GM19452 (cell line): Measurements from ENCODE around the gene CAPN7.

Experiments
- ATAC-seq: cut with Tn5 transposase; IDR thresholded peaks from one replicate; pipeline ENCODE4 v1.9.1; 2021; ENCODE audit not compliant: unreplicated experiment

CAPN7 gene

DNA sequence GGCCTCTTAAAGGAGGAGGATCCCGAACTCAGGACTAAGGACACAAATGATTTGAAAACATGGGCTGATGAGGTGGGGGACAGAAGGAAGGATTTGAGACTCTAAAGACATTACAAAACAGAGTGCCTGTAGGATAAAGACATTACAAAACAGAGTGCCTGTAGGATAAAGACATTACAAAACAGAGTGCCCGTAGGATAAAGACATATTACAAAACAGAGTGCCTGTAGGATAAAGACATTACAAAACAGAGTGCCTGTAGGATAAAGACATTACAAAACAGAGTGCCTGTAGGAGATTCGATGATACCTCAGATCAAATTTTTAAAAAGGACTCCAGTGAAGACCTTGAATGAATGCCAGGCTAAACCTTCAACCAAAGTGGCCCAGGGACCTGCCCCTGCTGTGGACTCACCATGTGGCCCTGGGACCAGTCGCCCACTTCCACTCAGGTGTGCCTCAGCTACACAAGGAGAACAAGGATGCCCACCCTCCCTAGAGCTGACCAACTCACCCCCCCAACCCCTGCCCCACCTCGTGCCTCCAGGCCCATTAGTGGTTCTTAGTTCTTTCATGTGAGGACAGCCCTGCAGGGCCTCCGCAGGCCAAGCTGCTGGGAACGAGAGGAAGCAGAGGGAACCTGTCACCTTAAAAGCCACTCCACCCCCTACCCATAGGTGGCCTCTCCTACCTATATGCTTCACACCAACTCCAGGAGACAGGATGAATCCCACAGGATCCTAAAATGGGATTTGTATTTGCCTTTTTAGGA, 66.6 kb downstream of the CAPN7 start:
- ATAC-seq: no peak

DNA sequence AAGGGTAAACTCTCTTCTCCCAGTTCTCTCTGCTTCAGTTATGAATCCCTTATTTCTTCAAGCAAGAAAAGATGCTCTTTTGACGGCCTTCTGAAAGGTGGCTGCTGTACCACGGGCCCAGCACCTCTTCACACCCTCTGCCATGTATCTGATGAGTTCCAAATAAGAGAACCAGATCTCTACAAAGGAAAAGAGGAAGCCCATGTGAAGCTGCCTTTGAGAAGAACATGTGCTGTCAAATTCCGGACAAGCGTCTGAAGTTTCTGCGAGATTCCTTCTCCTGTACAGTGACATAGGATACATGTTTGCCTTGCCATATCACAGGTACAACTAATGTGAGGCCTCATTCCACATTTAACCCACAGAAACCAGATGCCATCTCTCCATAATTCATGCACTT, 67.2 kb downstream of the CAPN7 start:
- ATAC-seq: no peak

DNA sequence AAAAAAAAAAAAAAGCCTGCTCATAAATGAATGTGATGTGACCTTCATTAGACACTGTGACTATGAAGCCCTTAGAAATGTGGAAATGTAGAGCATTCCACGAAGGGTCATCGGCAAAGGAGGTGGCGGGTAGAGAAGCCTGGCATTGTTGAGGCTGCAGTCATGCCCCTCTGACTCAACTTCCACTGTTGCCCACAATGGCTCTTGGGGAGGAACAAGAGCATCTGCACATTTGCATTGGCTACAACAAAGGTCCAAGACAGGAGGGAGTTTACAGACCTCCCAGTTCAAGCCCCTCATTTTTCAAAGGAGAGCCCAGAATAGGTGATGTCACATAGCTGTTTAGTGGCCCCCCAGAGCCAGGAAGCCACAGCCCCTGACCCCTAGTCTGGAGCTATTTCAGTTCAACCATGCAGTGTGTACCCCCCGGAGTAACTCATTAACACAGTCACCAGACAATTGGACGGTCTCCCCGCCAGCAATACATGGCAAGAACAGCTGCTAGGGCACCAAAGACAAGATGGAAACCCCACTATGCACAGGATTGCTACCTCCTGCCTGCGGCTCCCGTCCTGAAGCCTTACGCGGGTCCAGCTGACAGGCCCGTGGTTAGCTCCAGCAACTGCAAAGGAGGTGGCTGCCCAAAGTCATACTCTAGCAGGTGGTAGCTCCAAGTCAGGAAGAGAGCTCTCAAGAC, 70.1 kb downstream of the CAPN7 start:
- ATAC-seq: no peak

DNA sequence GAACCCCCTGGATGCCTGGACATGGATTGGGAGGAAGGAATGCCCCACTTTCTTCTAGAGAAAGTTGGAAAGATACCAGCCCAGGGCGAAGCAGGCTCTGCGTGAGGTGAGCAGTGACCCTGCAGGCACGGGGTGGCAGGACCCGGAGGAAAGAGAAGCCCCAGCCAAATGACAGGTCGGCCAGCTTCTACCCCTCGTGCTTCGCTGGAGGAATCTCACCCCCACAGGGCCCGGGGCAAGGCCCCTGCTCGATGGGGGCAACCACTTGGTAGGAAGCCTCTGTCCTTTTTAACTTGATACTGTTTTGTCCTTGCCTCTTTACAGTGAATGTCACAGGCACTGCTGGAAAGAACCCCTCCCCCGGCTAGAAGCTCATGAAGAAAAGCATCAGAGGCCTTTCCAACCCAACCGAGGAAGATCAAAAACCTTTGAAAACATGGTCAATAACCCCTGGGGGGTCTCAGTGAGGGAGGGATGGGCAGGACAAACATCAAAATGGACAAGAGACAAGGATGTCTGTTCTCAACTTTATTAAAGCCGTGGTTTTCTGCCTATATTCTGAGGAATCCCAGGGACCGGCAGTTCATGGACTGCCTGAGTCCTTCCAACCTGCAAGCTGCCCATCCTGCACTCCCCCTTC, 71.9 kb downstream of the CAPN7 start:
- ATAC-seq: no peak

DNA sequence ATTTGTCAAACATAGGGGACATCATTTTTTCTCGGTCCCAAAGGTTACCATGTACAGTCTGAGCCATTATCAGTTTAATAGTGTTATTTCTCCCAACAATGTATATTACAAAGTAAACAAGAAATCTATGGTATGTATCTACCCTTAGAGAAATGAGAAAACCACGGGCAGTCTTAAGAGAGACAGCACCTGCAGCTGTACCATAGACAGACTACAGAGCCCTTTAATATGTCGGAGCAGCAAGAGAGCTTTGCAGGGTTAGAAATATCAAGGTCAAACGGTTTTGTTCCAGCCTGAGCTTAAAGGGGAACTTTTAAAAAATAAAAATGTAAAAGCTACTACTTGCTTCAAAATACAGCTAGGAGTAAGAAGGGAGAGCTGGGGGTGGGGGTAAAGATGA, 73.2 kb downstream of the CAPN7 start:
- ATAC-seq: no peak

DNA sequence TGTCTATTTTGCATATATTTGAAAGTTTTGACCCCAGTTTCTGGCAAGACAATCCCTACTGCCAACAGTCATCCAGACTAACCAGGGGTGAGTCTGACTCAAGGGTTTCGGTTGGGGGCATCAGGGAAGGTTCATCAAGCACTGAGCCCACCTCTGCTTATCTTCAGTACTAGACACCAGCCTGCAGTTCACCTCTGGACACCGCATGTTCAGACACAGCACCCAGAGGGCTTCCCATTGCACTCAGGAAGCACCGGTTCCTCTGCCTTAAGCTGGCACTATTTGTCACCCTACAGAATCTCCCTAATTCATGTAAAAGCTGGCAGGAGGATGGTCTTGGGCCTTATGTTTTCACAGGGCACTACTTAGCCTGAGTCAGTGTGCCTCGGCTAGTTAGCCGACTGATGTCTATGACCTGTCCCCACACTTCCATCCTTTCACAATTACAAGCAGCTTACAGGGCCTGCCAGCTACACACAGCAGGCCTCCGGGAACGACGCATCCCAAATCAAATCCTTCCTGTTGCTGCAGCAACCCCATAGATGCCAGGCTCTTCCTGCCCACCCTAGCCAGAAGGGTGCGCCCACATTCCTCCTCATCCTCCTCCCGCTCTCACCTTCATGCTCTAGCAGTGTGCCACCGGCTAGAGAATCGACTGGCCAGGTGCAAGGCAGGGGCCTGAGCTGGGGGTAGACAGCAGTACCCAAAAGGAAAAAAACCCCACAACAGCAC, 73.8 kb downstream of the CAPN7 start:
- no peak for ATAC-seq

DNA sequence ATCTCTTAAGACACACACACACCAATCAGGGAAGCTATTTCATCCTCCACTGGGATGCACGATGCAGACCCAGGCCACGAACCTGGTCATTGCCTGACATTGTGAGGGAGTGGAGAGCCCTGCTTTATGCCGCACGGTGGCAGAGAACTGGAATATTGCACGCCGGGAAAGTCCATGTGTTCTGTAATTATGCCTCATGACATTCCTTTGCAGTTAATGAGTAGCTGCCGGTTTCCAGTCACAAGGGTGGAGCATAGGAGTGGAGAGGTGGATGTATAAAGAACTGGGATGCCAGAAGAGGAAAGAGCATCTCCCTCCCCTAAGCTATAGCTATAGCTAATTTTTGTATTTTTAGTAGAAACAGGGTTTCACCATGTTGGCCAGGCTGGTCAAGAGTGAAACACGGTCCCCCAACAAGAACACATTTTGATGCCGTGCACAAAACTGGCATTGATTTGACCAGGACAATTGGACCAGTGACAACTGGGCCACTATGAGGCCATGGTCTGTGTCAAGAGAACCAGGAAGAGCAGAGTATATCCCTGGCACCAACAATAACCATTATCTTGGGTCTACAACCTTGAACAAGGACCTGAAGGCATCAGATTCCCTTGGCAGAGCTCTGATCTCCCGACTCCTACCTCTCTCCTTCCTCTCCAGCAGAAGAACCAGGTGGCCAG, 74.9 kb downstream of the CAPN7 start:
- ATAC-seq: no peak

DNA sequence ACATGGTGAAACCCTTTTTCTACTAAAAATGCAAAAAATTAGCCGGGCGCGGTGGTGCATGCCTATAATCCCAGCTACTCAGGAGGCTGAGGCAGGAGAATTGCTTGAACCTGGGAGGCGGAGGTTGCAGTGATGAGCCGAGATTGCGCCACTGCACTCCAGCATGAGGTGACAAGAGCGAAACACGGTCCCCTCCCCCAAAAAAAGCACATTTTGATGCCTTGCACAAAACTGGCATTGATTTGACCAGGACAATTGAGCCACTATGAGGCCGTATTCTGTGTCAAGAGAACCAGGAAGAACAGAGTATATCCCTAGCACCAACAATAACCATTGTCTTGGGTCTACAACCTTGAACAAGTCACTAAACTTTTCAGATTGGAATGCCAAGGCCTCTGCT, 75.8 kb downstream of the CAPN7 start:
- no peak for ATAC-seq

DNA sequence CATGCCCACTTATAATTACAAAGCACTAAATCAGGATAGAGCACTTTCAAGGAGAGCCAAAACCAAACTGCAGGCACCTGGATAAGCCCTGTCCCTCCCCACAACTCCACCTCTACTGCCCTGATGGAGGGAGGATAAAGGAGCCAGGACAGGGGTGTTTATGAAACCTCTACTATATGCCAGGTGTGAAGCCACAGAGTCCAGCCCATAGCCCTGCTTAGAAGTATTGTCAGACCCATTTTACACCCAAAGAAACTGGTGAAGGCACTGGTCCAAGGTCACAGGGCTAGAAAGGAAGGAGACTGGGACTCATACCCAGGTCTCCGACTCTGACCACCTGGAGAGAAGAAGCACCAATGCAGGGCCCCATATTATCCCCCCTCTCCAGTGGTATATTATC, 77.7 kb downstream of the CAPN7 start:
- no peak for ATAC-seq

DNA sequence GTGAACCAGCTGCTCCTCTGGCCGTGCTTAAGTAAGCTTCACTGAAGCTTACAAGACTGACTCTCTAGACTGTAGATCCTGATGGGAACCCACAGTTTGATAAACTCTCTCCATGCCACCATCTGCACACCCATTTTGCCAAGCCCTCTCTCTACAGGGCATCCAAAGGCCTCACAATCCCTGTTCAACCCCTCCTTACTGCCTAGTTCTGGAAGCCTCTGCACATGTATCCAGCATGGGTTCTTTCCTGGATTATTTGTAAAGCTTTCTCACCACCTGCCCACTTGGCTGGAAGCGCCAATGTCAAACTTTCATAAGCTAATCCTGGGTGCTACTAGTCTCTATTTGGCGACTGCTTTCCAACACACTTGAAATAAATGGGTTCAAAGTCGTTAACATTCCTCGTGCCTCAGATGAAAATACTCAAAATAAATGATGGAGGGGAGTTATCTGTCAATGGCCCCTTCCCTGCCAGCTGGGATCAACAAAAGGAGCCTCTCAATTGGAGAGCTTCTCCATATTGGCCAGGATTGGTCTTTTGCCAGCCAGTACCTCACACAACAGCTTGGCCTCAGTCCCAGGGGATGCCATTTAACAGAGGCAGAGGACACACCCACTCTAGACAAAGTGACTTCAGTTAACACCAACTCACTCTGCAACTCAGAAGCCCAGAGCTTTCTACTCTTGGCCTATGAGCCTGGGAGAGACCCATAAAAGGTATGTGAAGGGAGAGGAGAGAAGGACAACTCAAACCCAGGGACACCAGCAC, 78.3 kb downstream of the CAPN7 start:
- no peak for ATAC-seq

DNA sequence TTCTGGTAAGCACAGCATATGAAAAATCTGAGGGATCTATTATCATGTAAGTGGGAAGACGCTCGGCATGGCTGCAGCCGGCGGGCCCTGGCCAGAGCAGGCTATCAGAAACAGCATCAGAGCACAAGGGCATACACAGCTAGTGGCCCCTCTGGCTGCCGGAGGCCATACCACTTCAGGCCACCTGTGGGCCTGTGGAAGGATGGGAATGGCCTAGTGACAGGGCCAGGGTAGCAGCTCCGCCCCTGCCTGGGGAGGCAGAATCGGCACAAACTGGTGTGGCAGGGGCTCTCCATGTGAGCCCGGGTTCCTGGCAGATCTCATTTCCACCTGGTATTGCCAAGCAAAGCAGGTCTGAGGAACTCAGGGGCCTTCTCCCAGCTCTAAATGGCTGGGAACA, 80.0 kb downstream of the CAPN7 start:
- ATAC-seq: no peak

DNA sequence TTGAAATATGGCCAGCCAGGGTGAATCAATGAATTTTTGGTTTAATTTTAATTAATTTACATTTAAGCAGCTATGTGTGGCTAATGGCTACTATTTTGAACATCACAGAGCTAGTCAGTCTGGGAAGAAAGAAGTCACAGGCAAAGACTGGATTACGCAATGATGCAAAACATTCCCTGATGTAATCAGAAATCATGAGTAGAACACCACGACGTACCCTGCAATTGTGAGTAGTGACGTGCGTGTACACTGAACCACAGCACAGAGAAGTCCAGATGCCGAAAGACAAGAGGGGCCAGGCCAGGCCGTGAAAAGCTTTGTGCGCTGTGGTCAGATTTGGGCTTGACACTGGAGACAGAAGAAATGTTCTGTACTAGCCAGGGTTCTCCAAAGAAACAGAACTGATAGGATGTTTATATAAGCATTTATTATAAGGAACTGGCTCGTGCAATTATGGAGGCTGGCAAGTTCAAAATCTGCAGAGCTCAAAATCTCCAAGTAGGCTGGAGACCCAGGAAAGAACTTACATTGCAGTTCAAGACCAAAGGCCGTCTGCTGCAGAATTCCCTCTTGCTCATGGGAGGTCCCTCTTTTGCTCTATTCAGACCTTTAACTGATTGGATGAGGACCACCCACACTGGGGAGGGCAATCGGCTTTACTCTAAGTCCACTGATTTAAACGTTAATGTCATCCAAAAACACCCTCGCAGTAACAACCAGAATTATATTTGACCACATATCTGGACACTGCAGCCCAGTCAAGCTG, 81.7 kb downstream of the CAPN7 start:
- ATAC-seq: no peak

DNA sequence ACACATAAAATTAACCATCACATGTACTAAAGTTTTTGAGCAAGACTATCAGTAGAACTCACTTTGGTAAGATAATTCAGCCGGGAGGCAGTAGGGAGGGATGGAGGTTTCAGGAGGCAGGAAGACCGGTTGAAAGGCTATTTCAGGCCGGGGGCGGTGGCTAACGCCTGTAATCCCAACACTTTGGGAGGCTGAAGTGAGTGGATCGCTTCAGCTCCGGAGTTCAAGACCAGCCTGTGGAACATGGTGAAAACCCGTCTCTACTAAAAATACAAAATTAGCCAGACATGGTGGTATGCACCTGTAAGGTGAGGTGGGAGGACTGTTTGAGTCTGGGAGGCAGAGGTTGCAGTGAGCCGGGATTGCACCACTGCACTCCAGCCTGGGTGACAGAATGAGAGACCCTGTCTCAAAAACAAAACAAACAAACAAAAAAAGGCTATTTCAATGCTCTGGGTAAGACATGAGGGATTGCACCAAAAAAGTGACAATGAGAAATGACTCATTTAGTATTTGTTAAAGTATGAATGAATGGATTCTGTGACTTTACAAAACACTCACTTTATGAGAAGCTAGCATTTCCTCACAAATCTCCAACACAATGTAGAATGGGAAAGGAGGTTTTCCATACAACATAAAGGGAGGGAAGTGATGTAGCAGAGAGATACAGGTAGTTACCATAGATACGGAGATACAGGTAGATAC, 82.4 kb downstream of the CAPN7 start:
- ATAC-seq: no peak

DNA sequence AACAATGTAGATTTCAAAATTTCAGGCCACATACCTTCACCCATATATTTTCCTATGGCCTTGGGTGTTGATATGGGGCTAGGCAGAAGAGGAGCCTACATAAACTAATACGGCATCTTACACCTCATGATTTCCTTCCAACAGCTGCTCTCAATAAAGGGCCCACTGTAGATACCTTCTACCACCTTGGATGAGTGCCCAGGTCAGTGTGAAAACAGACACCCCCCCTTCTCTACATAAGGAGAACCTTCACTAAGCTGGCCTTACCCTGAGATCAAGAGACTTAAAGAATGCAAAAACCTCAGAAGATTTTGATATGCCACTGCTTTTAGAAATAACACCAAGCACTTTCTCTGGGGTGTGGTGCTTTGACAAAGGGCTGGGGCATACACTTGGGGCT, 83.6 kb downstream of the CAPN7 start:
- ATAC-seq: no peak

DNA sequence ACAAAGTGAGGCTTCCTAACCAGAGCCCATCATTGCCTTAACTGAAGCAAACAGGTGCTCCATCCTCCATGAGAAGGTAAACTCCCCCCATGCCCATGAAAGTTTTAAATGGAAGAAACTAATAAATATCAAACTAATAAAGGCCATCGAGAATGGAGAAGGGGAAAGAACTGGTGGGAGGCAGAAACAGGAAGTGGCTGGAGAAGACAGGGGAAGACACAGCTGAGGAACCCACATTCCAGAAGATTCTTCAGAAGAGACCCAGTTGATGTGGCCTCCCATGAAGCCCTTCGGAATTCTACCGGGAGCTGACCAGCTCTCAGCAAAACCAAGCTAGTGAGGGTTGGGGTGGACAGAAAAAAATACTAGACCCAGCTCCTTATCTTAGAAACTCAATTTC, 84.7 kb downstream of the CAPN7 start:
- no peak for ATAC-seq

DNA sequence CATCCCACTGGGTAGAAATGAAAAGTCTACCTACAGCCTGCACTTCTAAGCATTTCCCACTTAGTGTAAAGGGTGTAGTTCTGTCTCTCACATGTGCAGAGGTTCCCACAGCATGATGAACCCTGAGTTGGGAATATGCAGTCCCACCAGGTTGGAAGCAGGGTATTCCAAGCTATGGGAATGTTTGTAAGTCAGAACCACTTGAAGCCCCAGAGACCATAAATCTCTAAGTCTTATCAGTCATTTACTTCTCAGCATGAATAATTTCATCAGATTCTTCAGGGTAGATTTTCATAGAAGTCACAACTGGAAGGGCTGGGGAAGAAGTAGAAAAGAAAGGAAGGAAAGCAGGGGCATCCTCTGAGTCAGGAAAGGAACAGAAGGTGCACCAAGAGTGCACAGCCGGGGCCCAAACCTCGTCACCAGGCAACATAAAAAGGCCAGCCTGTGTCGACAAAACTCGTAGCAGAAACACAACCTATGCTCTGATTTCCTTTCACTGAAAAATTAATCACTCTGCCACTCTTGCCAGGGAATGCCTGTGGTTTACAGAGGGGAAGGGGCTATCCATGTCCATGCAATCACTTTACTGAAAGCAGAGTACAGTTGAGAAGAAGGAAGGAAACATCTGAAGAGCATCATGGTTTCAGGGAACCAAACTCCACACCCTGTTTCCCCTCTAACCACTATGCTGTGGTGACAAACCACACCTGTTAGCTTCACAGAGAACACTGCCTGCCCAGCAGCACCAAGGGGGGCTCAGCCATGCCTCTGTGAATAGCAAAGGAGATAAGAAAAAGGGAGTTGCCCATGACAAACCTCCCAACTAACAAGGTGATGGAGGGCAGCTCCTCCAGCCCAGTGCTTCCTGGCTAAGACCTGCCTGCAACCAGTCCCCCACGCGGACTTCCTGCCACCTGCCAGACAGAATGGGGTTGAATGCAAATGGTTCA, 85.8 kb downstream of the CAPN7 start:
- peak; percentile 92 for ATAC-seq

DNA sequence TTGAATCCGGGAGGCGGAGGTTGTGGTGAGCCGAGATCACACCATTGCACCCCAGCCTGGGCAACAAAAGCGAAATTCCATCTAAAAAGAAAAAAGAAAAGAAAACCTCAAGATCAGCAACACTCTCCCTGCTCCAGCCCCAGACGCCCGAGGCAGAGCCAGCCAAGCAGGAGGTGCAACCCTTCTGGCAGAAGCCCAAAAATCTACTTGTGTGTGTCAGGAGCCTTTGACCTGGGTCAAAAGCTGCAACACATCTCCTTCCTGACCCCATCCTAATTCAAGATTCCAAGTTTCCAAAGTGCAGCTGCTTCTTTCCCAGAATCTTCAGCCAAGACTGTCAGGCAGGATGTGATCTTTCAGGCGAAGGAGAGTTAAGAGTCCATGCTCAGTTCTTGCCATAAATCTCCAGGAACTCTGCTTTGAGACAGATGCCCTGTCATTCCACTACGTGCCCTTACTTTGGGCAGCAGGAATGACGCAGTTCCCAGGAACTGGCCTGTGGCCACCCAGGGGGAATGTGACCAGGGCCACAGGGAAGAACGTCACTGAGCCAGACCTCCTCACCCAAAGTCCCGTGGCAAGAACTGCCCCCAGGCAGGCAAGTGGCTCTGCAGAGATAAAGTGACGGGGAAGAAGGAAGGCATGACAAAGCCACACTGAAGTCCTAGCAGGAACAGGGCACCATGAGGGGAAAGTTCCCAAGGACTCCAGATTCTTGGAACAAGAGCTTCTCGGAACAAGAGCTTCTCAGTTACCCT, 86.9 kb downstream of the CAPN7 start:
- ATAC-seq: no peak
